NCI-H748 (cell line): Measurements from ENCODE around the gene NUP93.

Source experiments
- DNase-seq: peaks from one replicate; lab custom pipeline; 2025; ENCODE audit not compliant: unreplicated experiment; lab: John Stamatoyannopoulos, UW

The NUP93 gene

DNA sequence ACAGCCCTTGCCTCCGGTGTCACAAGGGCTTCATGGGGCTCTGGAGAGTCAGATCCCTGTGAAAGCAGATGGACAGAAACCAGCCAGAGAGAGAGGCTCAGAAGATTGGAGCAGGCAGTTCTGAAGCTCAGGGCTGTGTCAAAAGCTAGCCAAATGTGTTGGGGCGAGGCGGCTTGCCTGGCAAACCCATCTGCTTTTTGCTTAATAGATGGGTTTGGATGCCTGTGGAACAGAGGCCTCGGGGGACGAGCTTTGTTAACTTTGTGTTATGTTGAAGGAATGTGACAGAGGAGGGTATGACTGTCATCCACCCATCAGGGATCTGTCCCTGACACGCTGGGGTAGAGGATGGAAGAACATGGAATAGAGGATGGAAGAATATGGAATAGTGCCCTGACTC lies 114.1 kb downstream of the NUP93 start:
- no peak for DNase-seq

GRCh38 chr16:56847173-56847910 lies 117.4 kb downstream of the NUP93 start:
- no peak for DNase-seq

- DNase-seq = no peak
These were observed 118.4 kb downstream of the NUP93 start for GRCh38 chr16:56848029-56848936.

DNA sequence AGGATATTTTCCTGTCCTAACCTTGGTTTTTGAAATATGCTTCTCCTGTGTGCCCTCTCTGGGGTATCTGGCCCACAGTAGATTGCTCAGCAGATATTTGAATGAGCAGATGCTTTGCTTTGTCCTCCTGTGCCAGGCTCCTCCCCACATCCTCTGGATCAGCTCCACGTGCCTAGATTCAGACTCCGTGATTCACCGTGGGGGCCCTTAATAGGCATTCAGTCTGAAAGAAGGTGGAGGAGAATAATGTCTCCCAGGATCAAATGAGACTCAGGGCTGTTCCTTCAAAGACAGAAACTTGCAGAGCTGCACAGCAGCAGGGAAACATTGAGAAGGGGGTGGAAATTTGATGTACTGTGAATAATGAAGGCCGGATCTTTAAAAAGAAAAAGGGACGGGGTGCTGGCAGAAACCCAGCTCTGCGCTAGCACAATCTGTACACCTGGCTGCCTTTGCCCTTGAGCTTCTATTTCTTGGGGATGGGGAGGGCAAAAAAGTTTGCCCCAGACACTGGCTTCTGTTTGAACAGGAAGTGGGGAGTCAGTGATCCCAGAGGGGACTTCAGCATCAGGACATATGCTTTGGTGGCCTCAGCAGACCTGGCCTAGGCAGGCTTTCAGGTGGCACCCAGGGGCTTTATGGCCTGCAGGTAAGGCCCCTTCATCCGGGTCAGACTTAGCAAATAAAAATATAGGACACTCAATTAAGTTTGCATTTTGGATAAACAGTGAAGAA lies 119.2 kb downstream of the NUP93 start:
- DNase-seq = no peak

- no peak for DNase-seq
These were observed 120.1 kb downstream of the NUP93 start for GRCh38 chr16:56849690-56850680.

- no peak for DNase-seq
These were observed 121.9 kb downstream of the NUP93 start for GRCh38 chr16:56851671-56852400.

GRCh38 chr16:56852401-56852730 lies 122.4 kb downstream of the NUP93 start:
- no peak for DNase-seq

GRCh38 chr16:56852968-56853367 lies 123.0 kb downstream of the NUP93 start:
- DNase-seq = no peak

DNA sequence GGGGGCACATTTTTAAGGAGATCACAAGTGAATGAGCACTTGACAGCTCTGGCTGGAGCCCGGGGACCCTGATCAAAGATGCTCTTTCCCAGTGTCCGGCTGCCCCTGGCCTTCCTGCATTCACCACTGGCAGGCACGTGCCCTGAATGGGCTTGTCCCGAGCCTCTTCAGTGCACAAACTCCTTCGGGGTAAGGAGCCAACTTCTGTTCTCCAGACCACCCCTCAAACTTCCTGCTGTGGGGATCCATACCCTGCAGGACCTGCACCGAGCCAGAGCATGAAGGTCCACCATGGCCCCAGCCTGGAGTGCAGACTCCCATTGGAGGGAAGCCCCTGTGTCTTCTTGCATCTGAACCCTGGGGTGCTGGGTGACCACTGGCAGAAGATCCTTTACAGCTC lies 125.3 kb downstream of the NUP93 start:
- DNase-seq = no peak

GRCh38 chr16:56855946-56856345 lies 126.0 kb downstream of the NUP93 start:
- DNase-seq = no peak

DNA sequence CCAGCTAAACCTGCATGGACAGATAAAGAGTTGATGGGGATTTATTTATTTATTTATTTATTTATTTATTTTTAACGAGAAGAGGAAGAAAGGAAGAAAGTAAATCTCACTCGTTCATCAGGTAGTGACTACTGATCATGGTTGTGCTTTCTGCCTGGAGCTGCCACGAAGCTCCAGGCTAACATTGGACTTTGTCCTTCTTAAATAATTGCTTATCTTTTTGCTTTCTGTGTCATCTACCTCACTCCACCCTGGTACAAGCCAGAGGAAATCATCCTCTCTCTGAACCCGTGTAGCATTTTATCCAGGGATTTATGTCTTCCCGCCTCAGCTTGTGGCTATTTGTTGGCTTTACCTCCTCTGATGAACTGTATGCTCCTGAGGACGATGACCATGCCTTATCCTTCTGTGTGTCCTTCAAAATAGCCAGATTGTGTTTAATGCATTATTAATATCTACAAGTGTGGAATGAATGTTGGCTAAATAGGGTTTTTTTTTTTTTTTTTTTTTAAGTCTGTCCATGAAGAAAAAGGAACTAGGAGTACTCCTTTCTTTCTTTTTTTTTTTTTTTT lies 127.0 kb downstream of the NUP93 start:
- no peak for DNase-seq

DNA sequence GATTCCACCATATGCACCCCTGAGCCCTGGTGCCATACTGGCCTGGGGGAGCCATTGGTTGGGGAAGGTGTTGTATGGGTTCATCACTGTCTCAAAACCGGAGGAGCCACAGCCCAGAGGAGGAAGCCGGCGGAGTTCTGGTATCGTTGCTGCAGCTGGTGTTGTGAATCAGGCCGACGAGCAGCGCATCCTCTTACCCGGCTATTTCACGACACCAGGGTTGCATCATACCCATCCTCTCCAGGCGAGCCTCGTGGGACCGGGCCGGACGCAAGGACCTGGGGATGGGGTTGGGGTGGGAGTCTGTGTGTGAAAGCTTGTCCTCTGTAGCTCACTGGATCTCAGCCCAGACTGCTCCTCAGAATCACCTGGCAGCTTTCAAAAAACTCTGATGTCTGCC lies 128.4 kb downstream of the NUP93 start:
- DNase-seq = no peak

- no peak for DNase-seq
These were observed 129.7 kb downstream of the NUP93 start for GRCh38 chr16:56859636-56860035.

GRCh38 chr16:56860226-56861020 lies 130.5 kb downstream of the NUP93 start:
- no peak for DNase-seq

- no peak for DNase-seq
These were observed 131.2 kb downstream of the NUP93 start for GRCh38 chr16:56861092-56861610.

- DNase-seq = no peak
These were observed 131.8 kb downstream of the NUP93 start for GRCh38 chr16:56861756-56862155.

- no peak for DNase-seq
These were observed 132.8 kb downstream of the NUP93 start for GRCh38 chr16:56862776-56863175.

DNA sequence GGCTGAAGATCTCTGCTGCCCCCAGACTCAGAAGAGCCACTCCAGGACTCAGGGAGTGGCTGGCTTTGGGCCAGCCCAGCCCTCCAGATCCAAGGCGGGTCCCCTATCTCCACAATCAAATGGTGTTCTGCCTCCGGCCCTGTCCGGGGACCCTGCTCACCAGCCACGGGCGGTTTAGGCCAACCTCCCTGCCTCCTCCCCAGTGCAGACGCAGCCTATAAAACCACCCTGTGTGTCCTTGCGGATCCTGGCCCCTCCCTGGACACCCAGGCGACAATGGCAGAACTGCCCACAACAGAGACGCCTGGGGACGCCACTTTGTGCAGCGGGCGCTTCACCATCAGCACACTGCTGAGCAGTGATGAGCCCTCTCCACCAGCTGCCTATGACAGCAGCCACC lies 135.0 kb downstream of the NUP93 start, which contains the start of gene SLC12A3:
Gene SLC12A3 (plus strand): TSS at position 248 of the 400 bp plus-strand sequence. CDS start 29 bp downstream, at position 277.
- DNase-seq = no peak
